GM19438 (cell line): Measurements from ENCODE around the gene IL17F.

Experiments used
- ATAC-seq: cut with Tn5 transposase; IDR thresholded peaks from one replicate; pipeline ENCODE4 v1.9.1; 2021; ENCODE audit warnings: low read depth; ENCODE audit not compliant: unreplicated experiment

IL17F gene

DNA sequence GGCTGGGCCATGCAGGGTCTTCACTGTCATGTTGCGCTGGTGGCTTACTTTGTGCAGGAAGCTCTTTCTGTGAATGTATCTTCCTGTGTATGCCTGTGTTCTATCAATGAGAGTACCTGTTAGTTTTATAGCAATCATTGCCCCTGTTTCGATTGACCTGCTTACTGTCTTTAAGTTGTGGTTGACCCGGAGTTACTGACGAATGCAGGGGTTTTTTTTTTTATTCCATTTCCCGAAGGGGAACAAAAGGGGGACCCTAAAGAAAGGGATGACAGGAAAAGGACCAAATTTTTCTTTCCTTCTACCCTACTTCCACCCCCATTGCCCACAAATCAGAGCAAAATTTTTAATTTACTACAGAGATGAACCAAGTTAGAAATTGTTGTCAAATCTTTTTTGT is at the start of gene IL17F:
TSS of gene IL17F (minus strand) at position 101 of the 400 bp plus-strand sequence. CDS start at position 30, 71 bp downstream.
- ATAC-seq = no peak

DNA sequence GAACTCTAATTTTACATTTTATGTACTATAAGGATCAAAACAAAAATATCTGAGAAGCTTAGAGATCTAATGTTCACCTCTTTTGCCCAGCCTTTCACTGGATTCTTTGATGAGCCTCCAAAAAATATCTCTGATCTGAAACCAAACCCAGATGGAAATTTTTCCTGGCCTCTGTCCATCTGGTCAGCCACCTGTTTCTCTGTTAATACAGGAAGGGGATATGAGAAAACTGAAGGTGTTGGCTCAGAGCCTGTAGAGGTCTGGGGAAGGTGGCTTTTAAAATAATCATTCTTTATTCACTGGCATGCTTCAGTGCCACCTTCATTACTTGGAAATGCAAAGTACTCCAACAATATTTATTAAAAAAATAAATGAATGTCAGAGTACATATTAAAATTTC is 48.8 kb upstream of the IL17F start:
- ATAC-seq = no peak

DNA sequence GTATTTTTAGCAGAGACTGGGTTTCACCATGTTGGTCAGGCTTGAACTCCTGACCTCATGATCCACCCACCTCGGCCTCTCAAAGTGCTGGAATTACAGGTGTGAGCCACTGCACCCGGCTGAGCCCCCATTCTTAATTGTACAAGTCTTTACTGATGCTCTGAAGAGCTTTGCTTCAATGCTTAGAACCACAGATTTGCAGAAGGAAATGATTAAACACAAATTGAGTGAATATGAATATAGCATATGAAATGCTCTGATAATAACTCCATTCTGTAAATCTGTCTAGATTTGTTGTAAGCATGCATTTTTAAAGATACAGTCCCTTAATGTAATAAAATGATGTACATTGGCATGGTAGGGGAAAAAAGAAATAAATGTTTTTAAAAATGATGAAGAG is 44.5 kb upstream of the IL17F start:
- ATAC-seq = no peak

DNA sequence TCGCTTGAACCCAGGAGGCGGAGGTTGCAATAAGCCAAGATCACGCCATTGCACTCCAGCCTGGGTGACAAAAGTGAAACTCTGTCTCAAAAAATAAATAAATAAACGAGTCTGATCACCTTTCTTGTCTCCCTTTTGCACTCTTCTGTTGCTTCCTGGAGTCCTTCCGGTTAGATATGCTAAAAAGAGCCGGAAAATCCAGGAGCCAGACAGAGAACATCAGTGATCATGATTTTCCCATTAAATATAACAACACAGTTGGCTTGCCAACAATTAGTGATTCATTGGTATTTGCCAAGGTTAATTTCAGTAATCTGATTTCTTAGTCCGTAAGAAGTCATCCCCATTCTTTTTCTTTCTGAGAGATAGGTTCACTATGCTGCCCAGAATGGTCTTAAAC is 43.9 kb upstream of the IL17F start:
- ATAC-seq = no peak

DNA sequence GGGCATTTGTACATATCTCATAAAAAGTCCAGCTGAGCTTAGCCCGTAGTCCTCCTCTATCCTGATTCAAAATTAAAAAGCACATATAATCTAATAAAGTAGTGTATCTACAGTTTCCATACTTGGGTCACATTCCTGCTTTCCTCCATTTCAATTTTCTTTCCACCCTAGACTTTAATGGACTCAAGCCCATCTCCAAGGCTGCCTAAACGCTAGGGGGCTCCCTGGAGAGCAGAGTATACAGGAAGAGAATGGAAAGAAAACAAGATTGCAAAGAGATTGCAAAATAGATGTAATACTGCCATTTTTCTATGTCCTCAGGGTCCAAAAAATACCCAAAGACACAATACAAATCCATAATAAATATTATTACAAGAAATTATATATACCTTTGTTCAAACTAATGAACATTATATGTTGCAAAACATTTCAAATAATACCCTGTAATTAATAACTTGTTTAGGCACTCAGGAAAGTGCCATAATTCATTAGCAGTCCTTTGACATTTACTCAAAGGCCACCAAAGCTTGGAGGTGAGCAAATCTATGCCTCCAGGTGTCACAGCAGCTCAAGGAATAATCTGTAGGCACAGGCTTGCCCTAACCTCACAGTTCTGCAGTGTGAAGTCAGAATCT is 42.6 kb upstream of the IL17F start:
- no peak for ATAC-seq

DNA sequence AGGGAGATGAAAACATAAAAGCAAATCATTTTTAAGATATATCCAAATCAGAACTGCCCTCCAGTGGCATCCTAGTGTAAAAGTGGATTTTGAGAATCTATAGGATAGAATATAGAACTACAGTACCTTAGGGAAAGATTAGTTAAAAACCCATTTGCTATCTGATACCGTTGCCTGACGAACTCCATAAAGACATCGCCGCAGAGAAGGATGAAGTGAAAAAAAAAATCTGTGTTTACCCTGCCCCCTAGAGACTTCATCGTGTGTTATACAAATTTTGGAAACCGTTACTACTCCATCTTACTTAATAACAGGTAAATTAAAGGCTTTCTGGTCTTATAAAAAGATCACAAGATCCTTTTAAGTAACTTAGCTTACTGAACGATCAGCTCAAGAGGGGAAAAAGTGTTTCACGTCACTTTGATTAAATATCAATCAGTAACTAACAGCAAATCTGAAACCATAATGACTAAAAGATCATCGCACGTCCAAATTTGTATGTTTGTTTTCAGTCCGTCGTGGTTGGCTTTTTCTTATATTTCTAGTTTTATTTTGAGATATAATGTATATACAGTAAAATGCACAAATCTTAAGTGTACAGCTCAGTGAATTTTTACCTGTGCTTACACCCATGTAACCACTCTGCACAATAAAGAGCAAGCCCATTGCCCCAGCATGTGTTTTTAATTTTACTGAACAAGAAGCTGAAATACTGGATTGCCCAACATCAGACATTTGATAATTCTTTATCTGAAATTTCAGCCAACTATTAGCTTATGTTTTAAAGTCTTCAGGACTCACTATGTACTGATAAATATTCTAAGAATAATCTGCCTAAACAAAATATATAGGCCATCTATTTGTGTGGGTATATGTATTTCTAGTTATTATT is 41.1 kb upstream of the IL17F start:
- ATAC-seq = no peak

DNA sequence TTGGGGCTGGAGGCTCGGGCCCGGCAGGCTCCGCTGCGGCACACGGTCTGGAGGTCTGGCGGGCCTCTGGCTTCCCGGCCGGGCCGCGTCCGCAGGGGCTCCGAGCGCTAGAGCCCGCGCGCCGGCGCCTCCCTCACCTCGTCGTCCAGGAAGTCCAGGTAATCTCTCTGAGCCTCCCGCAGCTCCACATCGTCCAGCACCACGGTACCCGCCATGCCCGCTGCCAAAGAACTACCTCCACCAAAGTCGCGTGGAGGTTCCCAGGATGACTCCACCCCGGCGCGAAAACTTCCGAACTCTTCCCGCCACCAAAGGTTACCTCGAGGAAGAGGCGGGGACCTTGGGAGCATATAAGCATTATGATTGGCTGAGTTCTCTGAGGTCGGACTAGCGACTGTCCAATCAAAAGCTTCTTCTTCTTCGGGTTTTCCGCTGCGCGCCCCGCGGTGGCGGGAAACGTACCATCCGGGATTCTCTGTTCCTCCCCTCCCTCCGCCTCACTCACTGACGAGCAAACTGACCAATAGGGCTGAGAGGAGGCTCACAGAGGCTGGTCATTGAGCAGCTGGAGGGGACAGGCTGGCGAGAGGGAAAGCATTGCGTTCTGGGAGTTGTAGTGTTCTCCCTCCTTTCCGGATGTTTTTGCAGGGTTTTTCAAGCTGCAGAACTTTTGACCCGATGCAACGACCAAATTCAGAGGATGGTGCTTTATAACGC is 40.3 kb upstream of the IL17F start, which contains the start of gene MCM3:
TSS of gene MCM3 (minus strand) at position 283 of the 717 bp plus-strand sequence. CDS start at position 215, 68 bp downstream.
- ATAC-seq = peak; percentile 97

DNA sequence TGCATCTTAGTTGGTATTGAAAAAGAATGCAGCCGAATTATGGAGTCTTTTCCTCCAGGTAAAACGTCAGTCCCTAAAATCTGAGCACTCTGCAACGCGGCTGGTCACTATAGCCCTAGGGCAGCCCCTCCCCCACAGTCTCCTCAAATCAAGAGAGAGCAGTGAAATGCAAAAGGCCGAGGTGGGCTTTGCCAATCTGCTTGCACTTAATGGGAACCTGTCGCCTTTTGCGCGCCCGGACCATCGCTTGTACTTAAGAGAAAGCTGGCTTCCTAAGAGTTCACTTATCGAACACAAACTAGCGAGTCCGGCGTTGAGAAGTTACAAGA is 39.8 kb upstream of the IL17F start:
- peak; percentile 2 for ATAC-seq

DNA sequence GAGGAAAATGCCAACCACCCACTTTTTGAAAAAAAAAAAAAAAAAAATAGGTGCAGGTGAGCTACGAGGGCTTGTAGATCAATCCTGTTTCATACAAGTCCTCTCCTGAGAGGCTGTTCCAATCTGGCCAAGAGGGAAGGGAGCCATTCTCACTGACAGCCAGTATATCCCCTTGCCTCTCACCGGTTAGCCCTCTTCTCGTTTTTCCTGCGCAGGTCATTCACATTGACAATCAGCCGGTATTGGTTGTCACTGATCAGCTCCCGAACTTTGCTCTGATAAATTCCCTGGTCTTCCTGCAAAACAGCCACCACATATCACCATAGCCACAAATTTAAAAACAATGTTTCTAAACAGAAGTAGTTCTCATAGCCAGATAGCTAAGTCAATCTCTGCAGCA is 38.8 kb upstream of the IL17F start:
- no peak for ATAC-seq

DNA sequence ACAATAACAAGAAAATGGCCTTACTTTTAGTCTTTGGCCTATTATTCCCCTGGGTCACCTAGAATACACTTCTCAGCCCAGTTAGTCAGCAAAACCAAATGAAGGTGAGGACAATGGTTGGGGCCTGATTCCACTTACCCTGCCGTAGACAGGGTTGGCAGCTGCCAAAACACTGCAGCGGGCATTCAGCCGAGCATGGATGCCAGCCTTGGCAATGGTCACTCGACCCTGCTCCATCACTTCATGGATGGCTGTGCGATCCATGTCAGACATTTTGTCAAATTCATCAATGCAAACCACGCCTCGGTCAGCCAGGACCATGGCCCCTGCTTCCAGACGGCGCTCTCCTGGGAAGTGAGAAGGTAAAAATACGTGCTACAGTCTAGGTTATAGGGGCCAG is 31.8 kb upstream of the IL17F start:
- no peak for ATAC-seq

DNA sequence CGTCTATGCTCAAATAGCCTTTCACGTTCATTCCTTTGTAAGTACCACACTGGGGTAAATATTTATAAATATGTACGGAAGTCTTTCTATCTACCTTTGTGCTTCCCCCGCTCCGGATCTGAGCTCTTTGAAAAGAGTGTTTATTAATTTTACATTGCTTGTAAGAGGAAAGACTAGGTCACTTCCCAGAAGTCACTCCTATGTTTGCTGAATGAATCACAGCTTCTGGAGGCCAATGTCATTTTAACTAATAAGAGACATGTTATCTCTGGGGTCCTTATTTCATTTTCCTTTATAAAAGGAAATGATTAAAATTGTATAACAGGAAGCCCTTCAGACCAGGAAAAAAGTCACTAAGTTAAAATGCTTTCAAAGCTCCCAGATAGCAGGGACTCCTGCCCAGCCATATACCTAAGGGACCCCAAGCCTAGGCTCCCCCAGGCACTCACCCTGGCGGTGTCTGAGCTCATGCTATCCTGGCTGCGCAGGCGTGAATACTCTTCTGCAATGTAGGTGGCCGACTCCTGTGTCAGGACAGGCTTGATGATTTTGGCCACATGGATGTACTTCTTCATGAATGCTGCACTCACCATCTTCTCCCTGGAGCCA is 27.7 kb upstream of the IL17F start:
- ATAC-seq = no peak

DNA sequence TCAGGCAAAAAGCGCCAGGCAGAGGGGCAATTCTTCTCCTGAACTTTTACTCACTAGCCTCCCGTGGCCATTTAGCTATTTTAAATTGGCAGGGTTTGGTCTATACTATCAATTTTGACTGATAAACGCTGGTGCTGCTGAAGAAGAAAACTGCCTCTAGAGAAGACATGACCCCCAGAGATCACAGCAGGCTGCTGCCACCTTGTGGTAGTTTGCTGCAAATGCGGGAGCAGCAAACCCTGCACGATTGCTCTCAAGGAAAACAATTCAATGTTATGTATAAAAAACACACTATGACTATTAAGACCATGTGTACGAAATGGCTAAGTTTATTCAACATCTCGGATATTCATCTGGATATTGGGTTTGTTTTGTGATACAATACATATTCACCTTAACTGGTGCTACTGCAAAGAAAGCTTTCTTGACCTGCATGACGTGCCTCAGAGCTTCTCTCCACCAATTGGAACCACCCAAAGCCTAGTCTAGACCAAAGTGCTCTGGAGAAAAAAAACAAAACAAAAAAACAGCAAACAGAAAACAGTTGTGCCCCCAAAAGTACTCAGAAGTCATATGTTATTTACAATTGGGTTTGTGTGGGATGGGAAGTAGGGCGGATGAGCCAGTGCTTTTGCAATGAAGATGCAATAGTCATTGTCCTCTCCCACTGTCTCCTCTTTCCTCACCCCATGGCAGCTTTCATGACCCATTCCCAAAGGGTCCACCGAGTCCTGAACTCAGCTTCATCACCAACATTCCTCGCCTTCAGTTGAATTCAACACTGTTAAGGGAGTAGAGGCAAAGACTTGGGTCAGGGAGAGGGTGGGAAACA is 19.6 kb upstream of the IL17F start:
- peak; percentile 59 for ATAC-seq

DNA sequence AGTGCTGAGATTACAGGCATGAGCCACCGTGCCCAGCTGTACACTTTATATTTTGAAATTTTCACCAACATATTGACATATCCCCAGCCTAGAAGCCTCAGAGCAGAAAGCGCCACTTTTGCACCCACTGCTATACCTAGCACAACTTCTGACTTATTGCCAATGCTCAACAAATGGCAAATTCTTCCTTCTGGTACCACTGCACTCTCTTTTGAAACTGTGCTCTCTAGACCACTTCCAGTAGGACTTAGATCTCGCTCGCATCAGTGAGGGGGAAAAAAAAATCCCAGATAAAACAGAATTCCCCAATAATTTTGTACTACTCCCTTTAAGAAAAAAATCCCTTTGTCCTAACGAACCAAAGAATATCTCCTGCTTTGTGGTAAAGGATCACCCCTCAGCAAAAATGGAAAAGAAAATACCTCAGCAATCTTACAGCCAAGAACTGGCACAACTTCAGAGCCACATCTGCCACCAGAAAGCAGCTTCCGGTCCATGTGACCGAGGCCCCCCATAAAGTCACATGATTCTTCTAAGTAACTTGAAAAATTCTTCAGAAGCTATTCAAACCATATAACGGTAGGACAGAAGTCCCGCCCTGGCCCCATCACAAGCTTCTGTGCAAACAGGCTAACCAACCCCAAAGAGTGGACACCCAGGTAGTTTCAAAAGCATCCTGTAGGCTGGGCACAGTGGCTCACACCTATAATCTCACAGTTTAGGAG is 18.5 kb upstream of the IL17F start:
- ATAC-seq = no peak

DNA sequence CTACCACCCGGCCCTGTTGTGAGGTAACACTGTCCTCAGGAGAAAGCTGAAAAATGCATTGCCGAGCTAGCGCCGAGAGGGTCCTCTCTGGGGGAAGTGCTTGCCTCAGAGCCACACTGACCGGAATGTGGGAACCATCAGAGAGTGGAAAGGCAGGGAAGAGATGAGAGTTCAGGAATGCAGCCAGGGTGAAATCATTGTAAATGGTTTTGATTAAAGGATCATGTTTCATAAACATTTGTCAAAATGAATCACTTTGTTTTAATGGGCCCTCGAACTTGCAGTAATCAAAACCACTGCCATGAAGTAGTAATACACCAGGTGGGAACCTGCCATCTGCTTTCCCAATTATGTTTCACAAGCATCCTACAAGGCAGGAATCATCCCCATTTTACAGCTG is 16.9 kb upstream of the IL17F start:
- ATAC-seq = no peak

DNA sequence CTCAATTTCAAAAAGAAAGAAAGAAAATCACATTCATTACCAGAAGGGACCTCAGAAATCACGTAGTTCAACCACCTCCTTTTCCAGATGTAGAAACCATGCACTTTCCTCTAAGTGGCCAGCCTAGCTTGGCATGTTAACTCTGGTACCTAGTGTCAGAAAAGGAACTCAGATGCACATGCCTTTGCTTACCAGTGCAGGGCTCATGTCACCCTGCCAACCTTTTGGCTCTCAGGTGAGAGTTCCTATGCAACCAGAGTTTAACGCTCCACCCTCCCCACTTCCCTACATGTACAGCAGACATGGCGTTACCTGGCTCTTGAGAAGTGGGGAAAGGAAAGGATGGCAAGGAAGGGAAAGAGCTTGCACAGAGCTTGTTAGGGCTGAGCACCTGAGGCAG is 16.3 kb upstream of the IL17F start:
- ATAC-seq = no peak

DNA sequence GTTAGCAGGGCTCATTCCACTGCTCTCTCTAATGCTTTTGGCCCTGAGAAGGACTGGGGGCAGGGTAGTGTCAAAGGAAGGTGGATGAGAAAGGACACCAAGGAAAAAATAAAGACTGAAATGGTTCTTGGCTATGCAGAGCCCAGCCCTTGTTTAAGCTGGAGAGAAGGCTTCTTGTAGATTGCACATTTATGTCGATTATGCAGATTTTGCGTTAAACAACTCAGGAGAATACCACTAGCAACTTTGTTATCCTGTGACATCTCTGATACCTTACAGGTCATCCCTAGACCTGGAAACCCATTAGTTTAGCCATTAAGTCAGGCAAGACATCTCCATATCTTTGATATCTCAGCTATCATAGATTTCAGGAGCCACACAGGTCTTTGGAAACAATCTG is 11.1 kb upstream of the IL17F start:
- no peak for ATAC-seq

DNA sequence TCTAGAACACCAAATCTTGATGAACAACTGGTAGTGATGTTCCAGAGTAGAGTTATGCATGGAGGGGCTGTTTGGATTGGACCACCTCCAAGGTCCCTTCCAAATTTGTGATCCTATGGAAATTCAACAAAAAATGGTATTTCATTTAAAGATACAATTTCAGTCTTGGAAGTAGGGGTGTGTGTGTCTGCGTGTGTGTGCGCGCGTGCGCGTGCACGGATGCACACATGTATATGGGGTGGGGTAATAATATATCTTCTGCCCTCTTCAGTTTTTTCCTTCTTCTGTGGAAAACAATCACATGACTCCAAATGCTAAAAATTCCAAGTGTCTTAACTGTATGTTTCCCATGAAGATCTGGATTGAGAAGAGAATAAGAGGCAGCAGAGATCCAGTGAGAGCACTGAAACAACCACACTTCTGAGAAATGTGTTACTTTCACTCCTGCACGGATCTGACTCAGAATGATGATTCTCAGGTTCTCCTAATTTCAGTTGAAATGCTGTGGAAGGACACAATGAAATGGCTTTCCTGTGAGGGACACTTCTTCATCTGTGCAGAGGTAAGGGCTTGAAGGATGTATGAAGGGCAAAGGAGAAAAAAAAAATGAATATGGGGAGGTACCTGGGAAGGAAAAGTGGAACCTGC is 10.6 kb upstream of the IL17F start:
- ATAC-seq = no peak

DNA sequence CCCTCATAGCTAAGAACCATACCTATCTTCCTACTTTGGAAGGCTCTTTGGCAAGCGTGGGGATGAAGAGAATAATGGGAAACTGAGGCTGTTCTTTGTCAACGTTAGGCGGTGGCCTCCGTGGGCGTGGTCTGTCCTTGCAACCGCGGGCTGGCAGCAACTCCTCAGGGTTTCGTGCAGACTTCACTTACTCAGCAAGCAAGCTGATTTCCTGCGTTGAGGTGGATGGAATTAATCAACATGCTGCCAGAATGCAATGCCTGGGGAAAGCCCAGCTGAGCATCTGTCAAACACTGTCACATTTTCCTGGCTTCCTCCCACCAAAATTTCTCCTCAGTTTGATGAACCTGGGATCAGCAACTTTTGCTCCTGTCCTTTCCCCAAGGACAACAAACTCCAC is 9.2 kb upstream of the IL17F start:
- no peak for ATAC-seq

DNA sequence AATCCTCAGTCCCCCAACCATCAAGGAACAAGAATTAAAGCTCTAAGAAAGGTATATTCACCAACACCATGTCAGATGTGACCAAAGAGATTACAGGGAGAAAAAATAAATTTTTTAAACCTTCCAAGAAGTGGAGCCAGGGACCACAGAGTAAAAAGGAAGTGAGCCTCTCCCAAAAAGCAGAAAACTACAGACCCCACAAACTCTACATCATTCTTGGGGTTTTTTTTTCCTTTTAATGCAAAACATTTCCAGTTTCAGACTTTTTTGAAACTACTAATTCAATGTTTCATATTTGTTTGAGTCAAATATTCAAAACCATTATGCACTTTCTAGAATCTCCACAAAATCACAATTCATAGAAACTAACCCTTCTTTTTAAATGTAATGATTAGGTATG is 6.8 kb upstream of the IL17F start:
- no peak for ATAC-seq
